CD4-positive, alpha-beta T cell treated with Interleukin-4 for 4 hours (primary cell): Measurements from ENCODE around the gene DSTN.
"Not testable (repeated sequence)": the region's sequence is repeated elsewhere in the genome, so short reads cannot be mapped to it uniquely, and the experiment has no call there.

ENCODE experiments used
- DNase-seq: peaks from one replicate; pipeline ENCODE4 v3.0.0-alpha.2; 2020

The DSTN gene

DNA sequence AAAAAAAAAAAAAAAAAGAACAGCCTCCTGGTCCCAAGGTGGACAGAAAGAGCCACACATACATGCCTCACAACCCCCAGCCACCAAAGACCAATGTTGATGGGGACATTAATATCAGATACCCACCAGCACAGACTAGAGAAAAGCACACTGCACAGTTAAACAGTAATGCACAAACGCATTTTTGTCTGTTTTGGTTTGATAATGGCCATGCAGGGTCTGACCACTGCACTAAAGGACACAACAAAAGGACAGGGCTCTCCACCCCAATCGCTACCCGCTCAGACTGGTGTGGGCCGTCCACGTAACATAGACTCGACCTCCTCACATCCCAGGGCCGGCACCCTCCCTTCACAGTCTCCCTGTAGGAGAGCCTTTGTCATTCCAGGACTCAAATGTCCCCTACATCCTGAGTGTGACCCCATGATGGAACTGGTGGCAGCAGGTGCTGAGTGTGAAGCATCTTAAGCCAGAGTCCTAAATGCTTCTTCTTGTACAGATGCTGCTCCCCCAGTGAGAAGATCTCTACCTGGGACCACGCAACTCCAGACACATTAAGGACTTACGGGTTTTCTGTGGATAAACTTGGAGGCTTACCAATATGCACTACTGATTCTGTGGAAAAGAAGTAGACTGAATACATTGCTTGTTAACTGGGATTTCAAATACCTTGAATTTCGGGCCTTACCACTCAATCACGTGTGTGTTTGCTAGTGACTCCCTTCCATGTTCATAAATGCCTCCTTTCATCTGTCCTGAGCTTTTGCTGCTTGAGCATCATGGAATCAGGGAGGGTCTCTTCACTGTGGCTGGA is 84.2 kb downstream of the DSTN start:
- DNase-seq = no peak

DNA sequence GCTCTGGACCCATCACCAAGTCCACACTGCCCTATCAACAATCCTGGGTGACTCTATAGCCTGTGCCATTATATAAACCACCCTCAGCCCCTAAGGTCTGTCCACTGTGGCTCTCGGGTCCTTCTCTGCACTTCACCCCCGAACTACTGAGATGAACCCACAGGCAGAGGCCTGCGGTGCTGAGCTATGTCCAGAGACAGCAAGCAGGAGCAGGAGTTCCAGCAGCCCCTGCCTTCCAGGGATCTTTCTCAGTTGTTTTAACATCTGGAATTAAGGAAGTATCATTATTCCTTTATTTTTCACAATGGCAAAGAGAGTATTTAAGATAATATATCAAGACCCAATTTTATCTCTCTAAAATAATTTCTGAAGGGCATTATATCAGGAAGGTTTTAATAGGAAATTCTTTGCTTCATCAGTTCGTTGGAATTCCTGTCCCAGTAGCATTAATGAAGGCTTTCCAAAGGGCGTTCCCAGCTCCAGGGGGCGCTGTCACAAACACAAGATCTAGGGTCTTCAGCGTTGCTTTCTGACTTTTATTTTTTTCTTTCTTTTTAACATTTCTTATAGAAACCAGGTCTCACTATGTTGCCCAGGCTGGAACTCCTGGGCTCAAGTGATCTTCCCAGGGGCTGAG is 84.9 kb downstream of the DSTN start:
- DNase-seq = no peak

DNA sequence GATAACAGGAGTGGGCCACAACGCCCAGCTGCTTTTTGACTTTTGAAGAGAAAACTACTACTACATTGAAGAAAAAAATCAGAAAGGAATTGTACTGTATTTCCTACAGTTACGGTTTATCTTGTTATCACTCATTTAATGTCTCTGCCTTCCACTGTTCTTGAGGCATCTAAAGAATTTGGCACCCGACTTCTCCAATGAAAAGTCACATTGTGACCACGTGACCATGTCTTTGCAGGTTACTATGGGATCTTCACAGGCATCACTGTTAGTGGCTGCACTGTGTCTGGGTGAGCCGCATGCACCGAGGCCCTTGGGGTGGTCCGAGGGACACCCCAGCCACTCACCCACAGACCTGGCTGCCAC is 85.4 kb downstream of the DSTN start:
- no peak for DNase-seq

GRCh38 chr20:17655865-17656479 is 86.1 kb downstream of the DSTN start:
- no peak for DNase-seq

DNA sequence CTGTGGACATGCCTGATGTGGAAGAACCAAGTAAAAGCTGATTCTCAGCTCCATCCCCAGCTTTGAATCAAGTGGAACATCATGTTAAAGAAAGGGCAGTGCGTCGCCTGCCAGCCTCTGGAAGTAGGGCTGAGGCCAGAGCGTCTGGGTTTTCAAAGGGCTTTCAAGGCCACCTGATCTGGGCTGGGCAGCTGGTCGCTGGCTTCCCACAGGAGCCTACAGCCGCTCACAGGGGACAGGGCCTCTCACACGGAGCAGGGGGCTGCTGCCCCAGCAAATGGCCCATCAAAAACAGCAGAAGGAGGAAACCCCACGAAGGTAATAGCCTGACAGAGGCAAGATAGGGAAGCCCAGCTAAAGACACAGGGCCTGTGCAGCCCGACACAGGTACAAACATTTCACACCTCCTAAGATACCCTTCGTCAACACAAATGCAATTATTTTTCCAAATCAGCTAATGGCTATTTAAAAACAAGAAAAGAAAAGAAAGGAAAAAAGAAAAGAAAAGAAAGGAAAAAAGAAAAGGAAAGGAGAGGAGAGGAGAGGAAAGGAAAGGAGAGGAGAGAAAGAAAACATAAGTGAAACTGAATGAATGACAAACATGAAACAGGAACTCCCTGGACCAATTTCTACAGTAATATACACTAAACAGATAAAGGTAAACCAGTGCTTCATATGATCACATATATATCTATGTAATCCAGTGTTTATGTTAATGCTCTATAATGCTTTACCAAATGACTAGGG is 87.4 kb downstream of the DSTN start:
- no peak for DNase-seq

- no peak for DNase-seq
These were observed 88.2 kb downstream of the DSTN start for GRCh38 chr20:17657898-17658647.

DNA sequence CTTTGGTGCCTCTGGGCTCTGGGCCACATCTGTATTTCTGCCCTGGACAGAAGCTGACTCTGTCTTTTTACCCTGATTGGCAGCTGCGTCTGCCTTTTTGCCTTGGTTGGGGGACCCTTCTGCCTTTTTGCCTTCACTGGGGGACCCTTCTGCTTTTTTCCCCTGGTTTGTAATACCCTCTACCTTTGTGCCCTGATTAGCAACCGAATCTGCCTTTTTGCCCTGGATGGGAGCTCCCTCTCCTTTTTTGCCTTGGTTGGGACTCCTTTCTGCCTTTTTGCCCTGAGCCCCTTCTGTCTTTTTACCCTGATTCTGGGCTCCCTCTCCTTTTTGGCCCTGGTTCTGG is 88.7 kb downstream of the DSTN start:
- no peak for DNase-seq

DNA sequence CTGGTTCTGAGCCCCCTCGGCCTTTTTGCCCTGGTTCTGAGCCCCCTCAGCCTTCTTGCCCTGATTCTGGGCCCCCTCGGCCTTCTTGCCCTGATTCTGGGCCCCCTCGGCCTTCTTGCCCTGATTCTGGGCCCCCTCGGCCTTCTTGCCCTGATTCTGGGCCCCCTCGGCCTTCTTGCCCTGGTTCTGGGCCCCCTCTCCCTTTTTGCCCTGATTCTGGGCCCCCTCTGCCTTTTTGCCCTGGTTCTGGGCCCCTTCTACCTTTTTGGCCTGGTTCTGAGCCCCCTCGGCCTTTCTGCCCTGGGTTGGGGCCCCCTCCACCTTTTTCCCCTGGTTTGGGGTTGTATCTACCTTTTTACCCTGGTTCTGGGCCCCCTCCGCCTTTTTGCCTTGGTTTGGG is 89.5 kb downstream of the DSTN start:
- not testable (repeated sequence) for DNase-seq
